Large intestine (tissue), 3 donors: ENCODE results near the gene ST6GALNAC3. TPM values are rescaled to one million over a fixed set of nuclear protein-coding genes. Genes with fewer than 3 reads are reported as not detected.
"Not testable (repeated sequence)": the region's sequence is repeated elsewhere in the genome, so short reads cannot be mapped to it uniquely, and the experiment has no call there.

ENCODE experiments used
- DNase-seq, 2 donors: peaks; one replicate each; pipeline versions ENCODE4 v3.0.0 to v3.0.0-alpha.2; 2013
- H3K27ac ChIP-seq: one replicate; pipeline ENCODE4 v1.5.1; 2013; ENCODE audit warnings: low read length
- H3K27me3 ChIP-seq: 2 replicates; pipeline ENCODE4 v1.6.1; 2013; ENCODE audit warnings: low read length; ENCODE audit not compliant: control insufficient read depth, insufficient read depth
- H3K36me3 ChIP-seq: 2 replicates; pipeline ENCODE4 v1.6.1; 2013; ENCODE audit warnings: low read length; ENCODE audit not compliant: control insufficient read depth, insufficient read depth
- H3K4me1 ChIP-seq: one replicate; pipeline ENCODE4 v1.6.1; 2013; ENCODE audit warnings: low read length; ENCODE audit not compliant: control insufficient read depth, insufficient read depth
- H3K4me3 ChIP-seq: one replicate; pipeline ENCODE4 v1.5.1; 2013; ENCODE audit warnings: low read length
- H3K9me3 ChIP-seq: one replicate; pipeline ENCODE4 v1.6.1; 2013; ENCODE audit warnings: mild to moderate bottlenecking, low read depth, low read length, moderate library complexity; ENCODE audit not compliant: control insufficient read depth
- WGBS: methylation state at CpG from one replicate; pipeline ENCODE4 v1.1.5; 2013; ENCODE audit warnings: low lambda C conversion rate; ENCODE audit not compliant: insufficient coverage; 5-methylcytosine and 5-hydroxymethylcytosine counted together
- polyA plus RNA-seq: library from polyadenylated mRNA; unstranded; fragments of 120-200 nt; gene quantifications from one replicate; pipeline ENCODE4 v1.2.1, GENCODE V29; 2013

The ST6GALNAC3 gene
- polyA plus RNA-seq, 1 donor = 18.0 TPM

- H3K27ac ChIP-seq = no peak overlapping the region
- H3K27me3 ChIP-seq = no peaks in the 10 kb centered on the region
- H3K9me3 ChIP-seq = no peaks in the 10 kb centered on the region
- H3K4me1 ChIP-seq = no peaks in the 10 kb centered on the region
- no peaks in the 10 kb centered on the region for H3K36me3 ChIP-seq
- DNase-seq = no peak
- WGBS = 100% methylated on average over 1 of the region's 1 CpG
- H3K4me3 ChIP-seq = no peak overlapping the region
Observed at GRCh38 chr1:76102046-76102445, 27.5 kb downstream of the ST6GALNAC3 start.

GRCh38 chr1:76103034-76103433, 28.5 kb downstream of the ST6GALNAC3 start:
- no peaks in the 10 kb centered on the region for H3K36me3 ChIP-seq
- no peak overlapping the region for H3K4me3 ChIP-seq
- no peak overlapping the region for H3K27ac ChIP-seq
- H3K27me3 ChIP-seq = no peaks in the 10 kb centered on the region
- no peaks in the 10 kb centered on the region for H3K9me3 ChIP-seq
- no peaks in the 10 kb centered on the region for H3K4me1 ChIP-seq
- DNase-seq = no peak

- Histone ChIP-seq H3K4me1 (no peaks in the 10 kb centered on the region), H3K4me3 (no peak overlapping the region), H3K27ac (no peak overlapping the region), H3K36me3 (no peaks in the 10 kb centered on the region), H3K9me3 (no peaks in the 10 kb centered on the region), H3K27me3 (no peaks in the 10 kb centered on the region)
- DNase-seq = no peak
- no CpG with 5 or more reads among the region's 2 CpGs for WGBS
Observed at GRCh38 chr1:76105372-76105771, 30.8 kb downstream of the ST6GALNAC3 start.

GRCh38 chr1:76106251-76106650, 31.7 kb downstream of the ST6GALNAC3 start:
- H3K27ac ChIP-seq = no peak overlapping the region
- H3K36me3 ChIP-seq = no peaks in the 10 kb centered on the region
- no peaks in the 10 kb centered on the region for H3K27me3 ChIP-seq
- H3K4me1 ChIP-seq = no peaks in the 10 kb centered on the region
- no peak overlapping the region for H3K4me3 ChIP-seq
- WGBS = no CpG with 5 or more reads among the region's 1 CpG
- DNase-seq = no peak
- H3K9me3 ChIP-seq = no peaks in the 10 kb centered on the region

- Histone ChIP-seq H3K9me3 (no peaks in the 10 kb centered on the region), H3K27me3 (no peaks in the 10 kb centered on the region), H3K27ac (no peak overlapping the region), H3K36me3 (no peaks in the 10 kb centered on the region), H3K4me1 (no peaks in the 10 kb centered on the region), H3K4me3 (no peak overlapping the region)
- WGBS = no CpG with 5 or more reads among the region's 1 CpG
- no peak for DNase-seq
Observed at GRCh38 chr1:76106719-76107235, 32.2 kb downstream of the ST6GALNAC3 start.

GRCh38 chr1:76109404-76109803, 34.9 kb downstream of the ST6GALNAC3 start:
- Histone ChIP-seq H3K4me3 (no peak overlapping the region), H3K36me3 (no peaks in the 10 kb centered on the region), H3K4me1 (no peaks in the 10 kb centered on the region), H3K27me3 (no peaks in the 10 kb centered on the region), H3K27ac (no peak overlapping the region), H3K9me3 (peaks cover 3% of the 10 kb centered on the region)
- no CpG with 5 or more reads among the region's 4 CpGs for WGBS
- no peak for DNase-seq

- no peaks in the 10 kb centered on the region for H3K36me3 ChIP-seq
- no peak overlapping the region for H3K4me3 ChIP-seq
- DNase-seq = no peak
- H3K9me3 ChIP-seq = peaks cover 3% of the 10 kb centered on the region
- no peak overlapping the region for H3K27ac ChIP-seq
- H3K27me3 ChIP-seq = no peaks in the 10 kb centered on the region
- 0% methylated on average over 1 of the region's 2 CpGs for WGBS
- H3K4me1 ChIP-seq = no peaks in the 10 kb centered on the region
Observed at GRCh38 chr1:76109901-76110560, 35.5 kb downstream of the ST6GALNAC3 start.

GRCh38 chr1:76110666-76111065, 36.1 kb downstream of the ST6GALNAC3 start:
- peaks cover 3% of the 10 kb centered on the region for H3K9me3 ChIP-seq
- H3K27ac ChIP-seq = no peak overlapping the region
- DNase-seq = no peak
- no peak overlapping the region for H3K4me3 ChIP-seq
- WGBS = 86% methylated on average over 1 of the region's 1 CpG
- H3K36me3 ChIP-seq = no peaks in the 10 kb centered on the region
- no peaks in the 10 kb centered on the region for H3K27me3 ChIP-seq
- no peaks in the 10 kb centered on the region for H3K4me1 ChIP-seq

GRCh38 chr1:76112321-76112720, 37.8 kb downstream of the ST6GALNAC3 start:
- no CpG with 5 or more reads among the region's 35 CpGs for WGBS
- not testable (repeated sequence) for H3K27me3 ChIP-seq, H3K36me3 ChIP-seq, H3K4me3 ChIP-seq, H3K27ac ChIP-seq, DNase-seq, H3K9me3 ChIP-seq, H3K4me1 ChIP-seq

- Histone ChIP-seq H3K27me3 (no peaks in the 10 kb centered on the region), H3K36me3 (no peaks in the 10 kb centered on the region), H3K4me1 (no peaks in the 10 kb centered on the region), H3K9me3 (peaks cover 3% of the 10 kb centered on the region), H3K27ac (no peak overlapping the region), H3K4me3 (no peak overlapping the region)
- no peak for DNase-seq
Observed at GRCh38 chr1:76113446-76113845, 38.9 kb downstream of the ST6GALNAC3 start.

GRCh38 chr1:76115171-76115570, 40.6 kb downstream of the ST6GALNAC3 start:
- Histone ChIP-seq H3K4me1 (no peaks in the 10 kb centered on the region), H3K27ac (no peak overlapping the region)

More at GRCh38 chr1:76115171-76115570, 40.6 kb downstream of the ST6GALNAC3 start:
- no peaks in the 10 kb centered on the region for H3K27me3 ChIP-seq
- H3K36me3 ChIP-seq = no peaks in the 10 kb centered on the region
- peaks cover 3% of the 10 kb centered on the region for H3K9me3 ChIP-seq
- 100% methylated on average over 2 of the region's 2 CpGs for WGBS
- no peak overlapping the region for H3K4me3 ChIP-seq
- DNase-seq = no peak
